22Rv1 (cell line): Measurements from ENCODE around the gene HSPE1.
A peak's percentile ranks its signal among the peaks of the same experiment; 100 is the strongest.

Experiments
- H3K27ac ChIP-seq: fragments of 450-650 bp; 2 replicates; pipeline ENCODE4 v1.5.1; 2017
- CTCF ChIP-seq: fragments of 450-650 bp; IDR thresholded peaks from 2 replicates; pipeline ENCODE4 v1.5.1; 2017; ENCODE audit warnings: mild to moderate bottlenecking
- ZFX ChIP-seq: fragments of 450-650 bp; IDR thresholded peaks from 2 replicates; pipeline ENCODE4 v1.6.1; 2017; ENCODE audit warnings: antibody characterized with exemption, borderline replicate concordance

The HSPE1 gene

GRCh38 chr2:197514754-197515153 lies 14.6 kb downstream of the HSPE1 start:
- H3K27ac ChIP-seq = peak overlapping the region; percentile 95
- TF ChIP-seq CTCF = no peak

- no peak for TF ChIP-seq ZFX
- TF ChIP-seq CTCF = no peak
- H3K27ac ChIP-seq = peak overlapping the region; percentile 95
Measured at GRCh38 chr2:197515315-197515738, 15.1 kb downstream of the HSPE1 start.

- H3K27ac ChIP-seq = peak within 1 kb of the TSS; percentile 95
- TF ChIP-seq CTCF (no peak), ZFX (no peak)
Measured at GRCh38 chr2:197515739-197516392, 15.7 kb downstream of the HSPE1 start, which contains the start of gene MOB4. MOB4 (plus strand) TSS chr2:197516066; CDS start chr2:197516087, 21 bp downstream.

- TF ChIP-seq ZFX = no peak
- TF ChIP-seq CTCF = no peak
- H3K27ac ChIP-seq = peak overlapping the region; percentile 95
Measured at GRCh38 chr2:197516393-197516761, 16.2 kb downstream of the HSPE1 start.

- peak overlapping the region; percentile 95 for H3K27ac ChIP-seq
- TF ChIP-seq ZFX = no peak
- TF ChIP-seq CTCF = no peak
Measured at GRCh38 chr2:197517150-197517549, 17.0 kb downstream of the HSPE1 start.

GRCh38 chr2:197538412-197538811 lies 38.2 kb downstream of the HSPE1 start:
- TF ChIP-seq CTCF (no peak), ZFX (no peak)
- no peak overlapping the region for H3K27ac ChIP-seq

- no peak overlapping the region for H3K27ac ChIP-seq
- TF ChIP-seq CTCF (no peak), ZFX (no peak)
Measured at GRCh38 chr2:197539734-197540133, 39.6 kb downstream of the HSPE1 start.
